SU-DHL-6 (cell line): Measurements from ENCODE around the gene FEZF2.

ENCODE experiments used
- H2AFZ ChIP-seq: fragments of 200-600 bp; sonication (generic); 2 replicates; pipeline ENCODE4 v1.6.1; 2014; ENCODE audit warnings: low read depth, mild to moderate bottlenecking, moderate library complexity, mixed read lengths, antibody characterized with exemption, low read length; ENCODE audit not compliant: severe bottlenecking
- H3F3A ChIP-seq: fragments of 200-600 bp; shearing (Covaris generic); 2 replicates; pipeline ENCODE4 v1.6.0; 2016; ENCODE audit warnings: antibody characterized with exemption, mild to moderate bottlenecking; ENCODE audit not compliant: insufficient read depth
- H3K27ac ChIP-seq: fragments of 200-600 bp; sonication (generic); 2 replicates; pipeline ENCODE4 v1.5.1; 2016; ENCODE audit warnings: low read depth, mild to moderate bottlenecking, low read length, moderate library complexity, mixed read lengths
- H3K27me3 ChIP-seq: fragments of 200-600 bp; sonication (generic), shearing (Covaris generic); 2 replicates; pipeline ENCODE4 v1.6.0; 2014; ENCODE audit warnings: mild to moderate bottlenecking, low read length
- H3K36me3 ChIP-seq: fragments of 200-600 bp; sonication (generic); 2 replicates; pipeline ENCODE4 v1.6.1; 2014; ENCODE audit warnings: mild to moderate bottlenecking, low read length, mixed read lengths
- H3K4me2 ChIP-seq: fragments of 300-600, 200-600 bp; shearing (Covaris generic), sonication (generic); 2 replicates; pipeline ENCODE4 v1.6.0; 2014; ENCODE audit warnings: low read length, low read depth, mild to moderate bottlenecking; ENCODE audit not compliant: poor library complexity, severe bottlenecking
- H3K4me3 ChIP-seq: fragments of 200-600 bp; sonication (generic); 2 replicates; pipeline ENCODE4 v1.5.1; 2014; ENCODE audit warnings: antibody characterized with exemption, low read length, mild to moderate bottlenecking, mixed read lengths; ENCODE audit not compliant: insufficient read depth, poor library complexity, severe bottlenecking
- H3K79me2 ChIP-seq: fragments of 200-600 bp; sonication (generic); 2 replicates; pipeline ENCODE4 v1.6.1; 2014; ENCODE audit warnings: mild to moderate bottlenecking, low read length, moderate library complexity; ENCODE audit not compliant: insufficient read depth
- H3K9ac ChIP-seq: fragments of 200-600 bp; sonication (generic); 2 replicates; pipeline ENCODE4 v1.7.0; 2014; ENCODE audit warnings: mild to moderate bottlenecking, low read length
- H3K9me2 ChIP-seq: fragments of 200-600 bp; sonication (generic); replicated peaks from 2 replicates; pipeline ENCODE4 v1.6.1; 2014; ENCODE audit warnings: low read length; ENCODE audit not compliant: insufficient read depth
- H3K9me3 ChIP-seq: fragments of 200-600 bp; sonication (generic); 2 replicates; pipeline ENCODE4 v1.6.1; 2014; ENCODE audit warnings: low read length, mixed read lengths; ENCODE audit not compliant: insufficient read depth
- H4K20me1 ChIP-seq: fragments of 200-600 bp; sonication (generic); 2 replicates; pipeline ENCODE4 v1.6.1; 2014; ENCODE audit warnings: low read depth, mild to moderate bottlenecking, antibody characterized with exemption, low read length, moderate library complexity, mixed read lengths
- CTCF ChIP-seq: fragments of 200-600 bp; sonication (generic); IDR thresholded peaks from one replicate; pipeline ENCODE4 v1.5.1; 2017; ENCODE audit warnings: antibody characterized with exemption, mild to moderate bottlenecking, low read length, moderate library complexity; ENCODE audit not compliant: insufficient read depth, poor library complexity, severe bottlenecking
- EZH2phosphoT487 ChIP-seq: fragments of 200-600 bp; sonication (generic), shearing (Covaris generic); conservative IDR thresholded peaks from 2 replicates; pipeline ENCODE4 v1.6.1; 2018; ENCODE audit warnings: mild to moderate bottlenecking, antibody characterized with exemption, low read length, moderate library complexity, mixed read lengths

FEZF2 gene

GRCh38 chr3:62406945-62407344 is 33.6 kb upstream of the FEZF2 start:
- Histone ChIP-seq H3K27ac (no peak overlapping the region), H3K79me2 (no peaks in the 10 kb centered on the region), H3K36me3 (no peaks in the 10 kb centered on the region), H3K4me2 (no peak overlapping the region), H3K27me3 (no peaks in the 10 kb centered on the region), H3K9me3 (no peaks in the 10 kb centered on the region), H3F3A (no peaks in the 10 kb centered on the region), H2AFZ (no peak overlapping the region), H3K9ac (no peak overlapping the region), H4K20me1 (no peaks in the 10 kb centered on the region), H3K9me2 (no peaks in the 10 kb centered on the region), H3K4me3 (no peak overlapping the region)
- TF ChIP-seq EZH2phosphoT487 (no peak), CTCF (no peak)

GRCh38 chr3:62405566-62405965 is 32.2 kb upstream of the FEZF2 start:
- no peaks in the 10 kb centered on the region for H3K27me3 ChIP-seq
- H3K4me2 ChIP-seq = no peak overlapping the region
- no peaks in the 10 kb centered on the region for H3K9me3 ChIP-seq
- no peaks in the 10 kb centered on the region for H3F3A ChIP-seq
- no peak overlapping the region for H2AFZ ChIP-seq
- H3K36me3 ChIP-seq = no peaks in the 10 kb centered on the region
- TF ChIP-seq CTCF = no peak
- TF ChIP-seq EZH2phosphoT487 = no peak
- H3K4me3 ChIP-seq = no peak overlapping the region
- no peaks in the 10 kb centered on the region for H3K79me2 ChIP-seq
- H3K9me2 ChIP-seq = no peaks in the 10 kb centered on the region
- H3K27ac ChIP-seq = no peak overlapping the region
- H4K20me1 ChIP-seq = no peaks in the 10 kb centered on the region
- H3K9ac ChIP-seq = no peak overlapping the region

- H3K4me2 ChIP-seq = no peak overlapping the region
- no peak overlapping the region for H2AFZ ChIP-seq
- no peaks in the 10 kb centered on the region for H3F3A ChIP-seq
- no peak for TF ChIP-seq EZH2phosphoT487
- no peak for TF ChIP-seq CTCF
- H4K20me1 ChIP-seq = no peaks in the 10 kb centered on the region
- H3K9me2 ChIP-seq = no peaks in the 10 kb centered on the region
- no peak overlapping the region for H3K4me3 ChIP-seq
- no peaks in the 10 kb centered on the region for H3K9me3 ChIP-seq
- H3K27ac ChIP-seq = no peak overlapping the region
- no peaks in the 10 kb centered on the region for H3K36me3 ChIP-seq
- H3K9ac ChIP-seq = no peak overlapping the region
- H3K27me3 ChIP-seq = no peaks in the 10 kb centered on the region
- no peaks in the 10 kb centered on the region for H3K79me2 ChIP-seq
These were observed 31.8 kb upstream of the FEZF2 start for GRCh38 chr3:62405135-62405534.

- no peak overlapping the region for H3K4me3 ChIP-seq
- H4K20me1 ChIP-seq = no peaks in the 10 kb centered on the region
- H3K9ac ChIP-seq = no peak overlapping the region
- H3K9me2 ChIP-seq = no peaks in the 10 kb centered on the region
- H3K27ac ChIP-seq = no peak overlapping the region
- H3K79me2 ChIP-seq = no peaks in the 10 kb centered on the region
- H3K4me2 ChIP-seq = no peak overlapping the region
- H3K27me3 ChIP-seq = no peaks in the 10 kb centered on the region
- no peak overlapping the region for H2AFZ ChIP-seq
- no peaks in the 10 kb centered on the region for H3F3A ChIP-seq
- no peaks in the 10 kb centered on the region for H3K36me3 ChIP-seq
- no peaks in the 10 kb centered on the region for H3K9me3 ChIP-seq
- no peak for TF ChIP-seq EZH2phosphoT487
- no peak for TF ChIP-seq CTCF
These were observed 31.0 kb upstream of the FEZF2 start for GRCh38 chr3:62404321-62404720.
